Stomach (tissue), 9 donors: Measurements from ENCODE around the gene MATN4. TPM values are rescaled to one million over a fixed set of nuclear protein-coding genes. Genes with fewer than 3 reads are reported as not detected.

ENCODE experiments used
- DNase-seq, 2 donors: peaks; one replicate each; pipeline versions ENCODE4 v3.0.0 to v3.0.0-alpha.2; 2013 to 2019
- H3K27ac ChIP-seq, 5 donors: fragments of 200-600 bp in 4 of 5; sonication (generic) in 4 of 5; one replicate each; pipeline ENCODE4 v1.5.1; 2013 to 2019; ENCODE audit warnings: mild to moderate bottlenecking in 1 of 5, moderate library complexity in 1 of 5
- H3K27me3 ChIP-seq, 3 donors: fragments of 200-600 bp; sonication (generic); one replicate each; pipeline ENCODE4 v1.5.1; 2017 to 2019; ENCODE audit warnings: mixed run types in 1 of 3
- H3K36me3 ChIP-seq, 4 donors: fragments of 200-600 bp; sonication (generic); 1 replicate in 3 of 4; 2 replicates in 1 of 4; pipeline ENCODE4 v1.5.1; 2016 to 2019
- H3K4me1 ChIP-seq, 4 donors: fragments of 200-600 bp; sonication (generic); one replicate each; pipeline ENCODE4 v1.5.1; 2016 to 2019
- H3K4me3 ChIP-seq, 4 donors: fragments of 200-600 bp; sonication (generic) in 3 of 4; one replicate each; pipeline ENCODE4 v1.5.1; 2016 to 2019; ENCODE audit warnings: mild to moderate bottlenecking in 1 of 4
- H3K9me3 ChIP-seq, 4 donors: fragments of 200-600 bp; sonication (generic); one replicate each; pipeline ENCODE4 v1.5.1; 2016 to 2019
- CTCF ChIP-seq, 7 experiments: fragments of 450-650 bp in 4 of 7; fragments of 200-600 bp in 3 of 7; sonication (generic) in 3 of 7; IDR thresholded peaks; one replicate each; pipeline ENCODE4 v1.5.1; 2016 to 2019; ENCODE audit warnings: antibody characterized with exemption in 7 of 7, control low read depth in 2 of 7, mild to moderate bottlenecking in 1 of 7
- EP300 ChIP-seq: sonication (generic); formaldehyde crosslinking; IDR thresholded peaks from one replicate; pipeline ENCODE4 v1.6.1; 2017; ENCODE audit warnings: antibody characterized with exemption
- POLR2A ChIP-seq, 4 donors: fragments of 450-650 bp; IDR thresholded peaks; one replicate each; pipeline ENCODE4 v1.6.1; 2016; ENCODE audit warnings: antibody characterized with exemption in 4 of 4, control low read depth in 2 of 4, mild to moderate bottlenecking in 1 of 4, moderate library complexity in 1 of 4
- POLR2AphosphoS5 ChIP-seq, 3 donors: sonication (generic); formaldehyde crosslinking; IDR thresholded peaks; one replicate each; pipeline ENCODE4 v1.6.1; 2016; ENCODE audit warnings: antibody characterized with exemption in 3 of 3
- WGBS, 5 donors: extraction: QIAGEN DNeasy Blood & Tissue Kit in 3 of 5; methylation state at CpG; one replicate each; pipeline versions ENCODE4 v1.1.5 to v1.1.7; 2013 to 2018; 5-methylcytosine and 5-hydroxymethylcytosine counted together
- intact Hi-C: fragments of 100-400 bp; cut with DNase I; formaldehyde crosslinking; loops from one replicate; pipeline ENCODE4 v1.15.1; 2023; ENCODE audit warnings: low total_unique reads
- polyA plus RNA-seq, 3 donors: library from polyadenylated mRNA; stranded (reverse); fragments of 200-250 nt; gene quantifications; one replicate each; pipeline ENCODE4 v1.2.3, GENCODE V29; 2013
- total RNA-seq, 5 donors: library from RNA; depleted of rRNA; stranded (reverse); fragments of >200 nt; gene quantifications; one replicate each; pipeline versions ENCODE4 v1.1.0 to v1.2.3, GENCODE V29; 2014 to 2016
- donor health status: healthy with polysubstance abuse.
- donor health status: Bipolar disorder and iron deficiency.
- donor health status: healthy.

The MATN4 gene
- total and polyA plus RNA-seq, 8 donors: 0.25 to 0.37 (median 0.30) TPM; not detected in 5

- intact Hi-C loops: no loop called here
- Histone ChIP-seq H3K36me3 (no peaks in the 10 kb centered on the region), H3K27me3 (no peaks in the 10 kb centered on the region), H3K4me1 (no peaks in the 10 kb centered on the region), H3K9me3 (no peaks in the 10 kb centered on the region), H3K27ac (no peak overlapping the region), H3K4me3 (no peak overlapping the region)
- no peak for DNase-seq
- no peak for TF ChIP-seq POLR2AphosphoS5 (IDR thresholded peaks at IDR 0.05)
- TF ChIP-seq EP300: no peak
- TF ChIP-seq CTCF (IDR thresholded peaks at IDR 0.05): no peak
- no peak for TF ChIP-seq POLR2A (IDR thresholded peaks at IDR 0.05)
- WGBS, 5 donors: 66 to 82% (median 78%) methylated on average over 3 of the region's 3 CpGs
These were observed 44.4 kb downstream of the MATN4 start for GRCh38 chr20:45263556-45264266.

- Histone ChIP-seq H3K36me3 (no peaks in the 10 kb centered on the region), H3K4me1 (peaks cover 14 to 21% (median 17%) of the 10 kb centered on the region in 4 donors), H3K27me3 (no peaks in the 10 kb centered on the region), H3K4me3 (no peak overlapping the region), H3K27ac (no peak overlapping the region), H3K9me3 (no peaks in the 10 kb centered on the region)
- TF ChIP-seq POLR2A (IDR thresholded peaks at IDR 0.05) (no peak), CTCF (IDR thresholded peaks at IDR 0.05) (no peak), POLR2AphosphoS5 (IDR thresholded peaks at IDR 0.05) (no peak), EP300 (no peak)
- intact Hi-C loops: no loop called here
- DNase-seq: no peak
- WGBS, 5 donors: 46 to 54% (median 48%) methylated on average over 2 of the region's 2 CpGs
These were observed 49.4 kb downstream of the MATN4 start for GRCh38 chr20:45258664-45259063.

- no peaks in the 10 kb centered on the region for H3K9me3 ChIP-seq
- intact Hi-C loops: no loop called here
- 91 to 98% (median 96%) methylated on average over 3 of the region's 3 CpGs for WGBS, 5 donors
- no peak for DNase-seq
- peaks cover 14 to 24% (median 19%) of the 10 kb centered on the region in 4 donors for H3K4me1 ChIP-seq
- no peak for TF ChIP-seq POLR2AphosphoS5 (IDR thresholded peaks at IDR 0.05)
- no peak for TF ChIP-seq POLR2A (IDR thresholded peaks at IDR 0.05)
- no peak for TF ChIP-seq CTCF (IDR thresholded peaks at IDR 0.05)
- TF ChIP-seq EP300: no peak
- H3K36me3 ChIP-seq: no peaks in the 10 kb centered on the region
- H3K27me3 ChIP-seq: no peaks in the 10 kb centered on the region
- no peak overlapping the region for H3K27ac ChIP-seq
- no peak overlapping the region for H3K4me3 ChIP-seq
These were observed 49.8 kb downstream of the MATN4 start for GRCh38 chr20:45258259-45258658.

DNA sequence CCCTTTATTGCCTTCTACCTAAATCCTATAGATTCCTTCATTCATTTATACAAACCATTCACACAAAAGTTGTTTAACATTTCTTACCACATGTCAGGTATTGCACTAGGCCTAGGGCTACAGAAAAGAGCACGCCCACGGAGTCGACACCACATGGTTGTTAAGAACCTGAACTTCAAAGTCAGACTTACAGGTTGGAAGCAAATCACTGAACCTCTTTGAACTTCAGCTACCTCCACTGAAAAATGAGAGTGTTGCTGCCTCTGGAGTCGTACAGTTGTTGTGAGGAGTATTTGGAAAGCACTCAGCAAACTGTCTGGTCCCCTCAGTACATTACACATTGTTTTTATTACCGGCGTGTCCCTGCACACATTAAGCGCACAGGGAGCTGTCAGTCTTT, 50.4 kb downstream of the MATN4 start:
- TF ChIP-seq POLR2A (IDR thresholded peaks at IDR 0.05) (no peak), CTCF (IDR thresholded peaks at IDR 0.05) (no peak), EP300 (no peak), POLR2AphosphoS5 (IDR thresholded peaks at IDR 0.05) (no peak)
- Histone ChIP-seq H3K27me3 (no peaks in the 10 kb centered on the region), H3K4me3 (no peak overlapping the region), H3K36me3 (no peaks in the 10 kb centered on the region), H3K9me3 (no peaks in the 10 kb centered on the region), H3K4me1 (peaks cover 14 to 30% (median 21%) of the 10 kb centered on the region in 4 donors), H3K27ac (no peak overlapping the region)
- WGBS, 5 donors: 80 to 89% (median 85%) methylated on average over 7 of the region's 7 CpGs
- intact Hi-C loops: no loop called here
- no peak for DNase-seq
